Umbilical cord (tissue), 2 donors: ENCODE data around the gene GTF2E1. TPM values are rescaled to one million over a fixed set of nuclear protein-coding genes. Genes with fewer than 3 reads are reported as not detected.
"Not testable (repeated sequence)": the region's sequence is repeated elsewhere in the genome, so short reads cannot be mapped to it uniquely, and the experiment has no call there.

Experiments used
- DNase-seq: peaks from one replicate; pipeline ENCODE4 v3.0.0-alpha.2; 2015; ENCODE audit warnings: low spot score
- total RNA-seq: library from RNA; depleted of rRNA; stranded (reverse); fragments of >200 nt; gene quantifications from one replicate; pipeline ENCODE4 v1.2.3, GENCODE V29; 2014; ENCODE audit warnings: low replicate concordance; ENCODE audit not compliant: insufficient read depth

The GTF2E1 gene
- 47.7 TPM for total RNA-seq

GRCh38 chr3:120742198-120742848 is at the start of gene GTF2E1, which contains the start of gene RABL3:
Gene GTF2E1, plus strand, starts transcription at chr3:120742744. Its CDS starts 7,809 bp downstream, at chr3:120750553.
Gene RABL3, minus strand, starts transcription at chr3:120742516. Its CDS starts 9 bp downstream, at chr3:120742507.
- peak; percentile 100 for DNase-seq

- DNase-seq = peak; percentile 93
These were observed 48.9 kb upstream of the GTF2E1 start for GRCh38 chr3:120693439-120694171.

DNA sequence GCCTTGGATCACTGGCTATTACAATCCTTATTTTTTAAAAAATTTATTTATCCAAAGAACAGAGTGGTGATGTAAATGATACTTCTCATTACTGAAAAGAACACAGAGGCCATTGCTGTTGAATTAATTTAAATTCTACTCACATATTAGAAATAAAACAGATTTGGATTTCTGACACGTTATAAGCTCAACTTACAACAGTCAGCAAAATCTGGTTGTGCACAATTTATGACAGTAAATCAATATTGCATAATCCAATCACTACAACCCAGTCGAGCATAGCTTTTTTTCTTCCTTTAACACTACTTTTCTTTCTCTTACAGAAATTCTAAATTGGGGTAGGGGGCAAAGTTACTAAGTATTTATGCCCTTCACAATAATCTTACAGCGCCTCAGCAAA is 43.2 kb upstream of the GTF2E1 start:
- DNase-seq = no peak

DNA sequence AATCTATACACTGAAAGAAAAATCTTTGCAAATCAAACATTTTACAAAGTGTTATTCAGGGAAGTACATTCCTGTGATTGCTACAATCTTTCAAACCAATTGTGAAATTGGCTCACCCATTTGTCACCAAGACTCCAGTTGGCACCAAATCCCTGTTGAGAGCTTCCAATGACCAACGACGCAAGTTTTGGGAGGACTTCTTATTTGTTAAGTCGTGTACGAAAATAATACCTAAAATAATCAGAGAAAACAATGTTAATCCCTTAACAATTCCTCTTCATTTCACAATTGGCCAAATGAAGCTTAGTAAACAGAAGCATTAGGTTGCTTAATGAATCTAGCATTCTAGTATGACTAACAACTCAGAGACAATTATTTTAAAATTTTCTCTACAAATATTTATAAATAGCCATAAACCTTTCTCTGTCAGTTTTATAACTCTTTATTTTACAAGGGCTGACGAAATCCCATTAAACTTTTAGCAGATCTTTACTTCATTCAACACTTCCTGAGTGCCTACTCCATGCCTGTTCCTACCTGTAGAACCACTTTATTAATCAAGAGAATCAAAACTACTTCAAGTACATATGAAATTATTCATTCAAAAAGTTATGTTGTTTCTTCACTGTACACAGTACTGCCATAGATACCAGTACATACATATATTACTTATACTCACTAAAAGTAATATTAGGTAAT is 36.5 kb upstream of the GTF2E1 start:
- DNase-seq = no peak

DNA sequence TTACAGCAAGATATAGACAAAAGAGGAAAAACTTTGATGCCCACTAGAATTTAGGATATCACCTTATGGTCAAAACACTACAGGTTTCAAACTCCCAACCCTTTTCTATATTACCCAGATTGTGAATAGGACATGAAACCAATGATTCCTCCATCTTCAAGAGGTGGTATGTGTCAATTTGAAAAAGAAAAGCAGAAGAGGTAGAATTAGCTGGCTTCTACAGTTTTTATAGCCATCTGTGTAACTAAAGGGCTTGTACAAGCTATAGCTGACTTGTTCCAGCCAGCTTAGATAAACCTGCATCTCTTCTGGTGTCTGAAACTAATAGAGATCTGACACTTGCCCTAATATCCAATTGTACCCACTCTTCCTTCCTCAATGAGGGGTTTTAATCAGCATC is 35.6 kb upstream of the GTF2E1 start:
- DNase-seq = no peak

DNA sequence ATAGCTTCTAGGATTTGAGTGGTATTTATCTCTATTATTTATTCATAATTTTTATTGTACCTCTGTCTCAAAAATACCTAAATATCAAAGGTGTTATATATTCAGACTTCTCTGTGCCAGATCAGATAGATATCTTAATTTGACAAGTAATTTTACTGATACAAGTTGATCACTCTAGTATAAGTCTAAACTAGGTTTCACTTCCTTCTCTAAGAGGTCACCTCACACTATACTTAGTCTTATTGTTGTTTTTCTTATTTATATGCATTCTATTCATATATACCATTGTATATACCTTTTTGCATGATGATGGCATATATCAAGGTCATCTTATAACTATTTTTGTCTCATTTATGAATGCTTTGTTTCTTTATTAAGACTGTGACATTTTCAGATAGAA is 34.1 kb upstream of the GTF2E1 start:
- DNase-seq = no peak

- DNase-seq = no peak
These were observed 32.2 kb upstream of the GTF2E1 start for GRCh38 chr3:120710369-120710768.

GRCh38 chr3:120713262-120713661 is 29.3 kb upstream of the GTF2E1 start:
- DNase-seq = no peak

- not testable (repeated sequence) for DNase-seq
These were observed 23.2 kb upstream of the GTF2E1 start for GRCh38 chr3:120719167-120719834.

DNA sequence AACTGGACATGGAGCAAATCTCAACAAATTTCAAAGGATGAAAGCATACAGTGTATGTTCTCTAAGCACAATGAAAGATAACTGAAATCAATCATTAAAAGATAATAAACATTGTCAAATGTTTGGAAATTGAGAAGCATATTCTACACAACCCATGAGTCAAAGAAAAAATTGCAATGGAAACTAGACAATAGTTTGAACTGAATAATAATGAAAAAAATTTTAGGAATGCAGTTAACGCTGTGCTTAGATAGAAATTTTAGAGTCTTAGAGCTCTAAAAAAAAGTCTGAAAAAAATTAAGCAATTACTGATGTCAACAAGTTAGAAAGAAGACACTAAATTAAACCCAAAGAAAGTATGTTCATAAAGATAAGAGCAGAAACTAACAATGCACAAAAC is 15.8 kb upstream of the GTF2E1 start:
- DNase-seq = no peak

- no peak for DNase-seq
These were observed 11.7 kb upstream of the GTF2E1 start for GRCh38 chr3:120730576-120731542.

DNA sequence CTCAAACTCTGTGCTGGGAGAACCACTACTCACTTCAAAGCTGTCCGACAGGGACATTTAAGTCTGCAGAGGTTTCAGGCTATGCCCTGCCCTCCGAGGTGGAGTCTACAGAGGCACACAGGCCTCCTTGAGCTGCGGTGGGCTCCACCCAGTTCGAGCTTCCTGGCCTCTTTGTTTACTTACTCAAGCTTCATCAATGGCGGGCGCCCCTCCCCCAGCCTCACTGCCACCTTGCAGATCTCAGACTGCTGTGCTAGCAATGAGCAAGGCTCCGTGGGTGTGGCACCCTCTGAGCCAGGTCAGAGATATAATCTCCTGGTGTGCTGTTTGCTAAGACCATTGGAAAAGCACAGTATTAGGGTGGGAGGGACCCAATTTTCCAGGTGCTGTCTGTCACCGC is 4.5 kb upstream of the GTF2E1 start:
- DNase-seq = not testable (repeated sequence)

DNA sequence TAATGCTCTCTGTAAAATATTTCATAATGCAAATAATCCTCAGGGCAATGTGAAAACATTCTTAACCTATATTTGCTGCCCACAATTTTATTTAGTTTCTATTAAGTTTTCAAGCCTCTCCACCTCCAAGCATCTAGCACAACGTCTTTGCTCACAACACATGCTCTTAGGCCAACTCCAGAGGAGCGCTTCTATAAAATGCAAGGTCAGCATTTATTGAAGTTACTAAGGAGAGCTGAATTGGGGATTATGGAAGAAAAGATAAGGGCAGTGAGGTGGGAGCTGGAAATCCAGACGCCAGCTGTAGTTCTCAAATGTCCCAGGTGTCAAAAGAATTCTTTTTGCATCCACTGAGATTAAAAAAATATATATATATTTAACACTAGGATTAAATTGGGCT is 1.2 kb upstream of the GTF2E1 start:
- no peak for DNase-seq

DNA sequence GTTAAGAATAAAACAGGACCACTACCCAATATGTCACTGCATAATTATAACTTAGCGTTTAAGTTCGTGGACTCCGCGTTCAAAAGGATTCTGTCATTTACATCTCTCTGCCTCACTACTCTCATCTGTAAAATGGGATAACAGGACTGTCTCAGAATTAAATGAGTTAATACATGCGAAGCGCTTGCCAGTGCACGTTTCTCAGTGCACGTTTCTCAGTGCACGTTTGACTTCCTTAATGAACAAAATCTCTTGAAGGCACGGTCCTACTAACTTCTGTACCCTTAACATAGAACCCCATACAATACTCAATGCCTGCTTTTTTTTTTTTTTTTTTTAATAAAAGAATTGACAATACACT is 727 bp upstream of the GTF2E1 start:
- no peak for DNase-seq

DNA sequence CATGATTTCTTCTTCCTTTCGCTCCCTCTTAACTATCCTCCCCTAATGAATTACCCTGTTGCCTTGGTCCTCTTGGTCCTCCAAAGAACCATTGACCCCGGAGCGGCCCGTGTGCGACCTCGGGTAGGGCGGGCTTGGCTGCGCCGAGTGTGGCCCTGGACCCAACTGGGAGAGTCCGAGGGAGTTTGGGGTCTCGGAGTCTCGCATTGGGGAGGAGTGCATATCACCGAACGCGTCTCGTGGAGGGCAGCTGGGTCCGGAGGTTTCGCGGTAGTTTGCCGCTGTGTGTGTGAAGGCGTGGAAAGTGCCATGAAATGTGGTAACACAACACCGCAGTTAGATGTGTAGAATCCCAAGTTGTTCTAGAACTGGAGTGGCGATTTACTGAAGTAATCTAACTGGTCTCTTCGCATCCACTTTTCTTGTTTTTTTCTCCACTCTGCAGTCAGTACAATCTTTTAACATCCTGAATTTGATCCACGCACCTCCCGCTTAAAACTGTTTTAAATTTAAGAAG is 363 bp downstream of the GTF2E1 start:
- DNase-seq = no peak

- no peak for DNase-seq
These were observed 1.1 kb downstream of the GTF2E1 start for GRCh38 chr3:120743556-120744195.

GRCh38 chr3:120745466-120745865 is 2.9 kb downstream of the GTF2E1 start:
- no peak for DNase-seq

DNA sequence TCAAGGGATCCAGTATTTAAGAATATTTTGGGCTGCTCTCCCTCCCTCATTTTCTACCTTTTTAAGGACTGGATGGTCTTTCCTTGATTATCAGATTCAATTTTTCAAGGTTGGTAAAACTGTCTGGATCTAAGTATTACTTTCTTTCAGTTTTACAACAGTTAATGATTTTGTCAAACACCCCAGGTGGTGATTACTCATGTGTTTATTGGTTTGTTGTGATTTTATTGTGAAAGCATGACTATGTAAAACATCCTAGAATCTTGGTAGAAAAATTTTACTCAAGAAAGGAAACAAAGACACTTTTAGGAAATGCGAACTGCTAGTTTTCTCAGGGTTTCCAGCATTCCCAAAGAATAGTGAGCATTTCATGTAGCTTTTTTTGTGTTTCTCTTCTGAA is 7.3 kb downstream of the GTF2E1 start:
- DNase-seq = no peak

DNA sequence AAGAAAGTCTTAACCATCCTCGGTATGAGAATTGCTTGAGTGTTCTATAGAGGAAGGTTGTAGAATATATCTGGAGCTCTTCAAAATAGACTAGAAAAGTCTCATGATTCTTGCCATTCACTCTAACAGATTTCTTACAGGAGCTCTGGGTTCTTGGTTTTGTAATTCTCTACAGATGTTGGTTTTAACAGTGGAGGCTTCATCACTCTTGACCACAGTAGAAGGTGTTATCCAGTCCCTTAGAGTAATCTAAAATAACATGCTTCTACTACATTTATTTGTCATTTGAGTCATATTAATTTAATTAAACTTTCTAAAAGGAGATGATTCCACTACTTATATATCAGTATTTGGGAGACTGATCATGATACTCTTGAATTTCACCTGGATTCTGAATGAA is 9.7 kb downstream of the GTF2E1 start:
- DNase-seq = no peak

DNA sequence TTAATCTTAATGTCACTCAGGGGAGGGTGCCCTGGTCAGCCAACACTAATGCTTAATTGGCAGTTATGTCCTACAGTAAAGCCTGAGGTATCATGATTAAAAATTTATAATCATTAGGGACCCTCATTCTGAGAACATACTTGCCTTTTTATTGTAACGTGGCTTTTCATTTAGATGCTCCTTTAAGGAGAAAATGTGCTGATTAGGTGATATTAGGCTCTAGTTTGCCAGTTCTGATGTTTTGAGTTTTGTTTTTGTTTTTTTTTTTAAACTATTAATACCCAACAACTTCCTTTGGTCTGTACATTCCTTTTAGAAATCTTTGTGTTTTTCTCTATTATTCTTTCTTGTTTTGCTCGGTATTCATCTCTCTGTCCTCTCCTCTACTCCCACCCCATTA is 10.3 kb downstream of the GTF2E1 start:
- no peak for DNase-seq
